GM12873 (cell line): Measurements from ENCODE around the gene FOXK1.

Experiments used
- TF ChIP-seq, protein P1 (sequence below): IDR thresholded peaks from 2 replicates; pipeline ENCODE4 v1.5.1; 2012; ENCODE audit warnings: low read depth, mild to moderate bottlenecking, moderate library complexity, low read length, control low read depth; ENCODE audit not compliant: insufficient read depth; ENCODE audit errors: missing control alignments

The FOXK1 gene

DNA sequence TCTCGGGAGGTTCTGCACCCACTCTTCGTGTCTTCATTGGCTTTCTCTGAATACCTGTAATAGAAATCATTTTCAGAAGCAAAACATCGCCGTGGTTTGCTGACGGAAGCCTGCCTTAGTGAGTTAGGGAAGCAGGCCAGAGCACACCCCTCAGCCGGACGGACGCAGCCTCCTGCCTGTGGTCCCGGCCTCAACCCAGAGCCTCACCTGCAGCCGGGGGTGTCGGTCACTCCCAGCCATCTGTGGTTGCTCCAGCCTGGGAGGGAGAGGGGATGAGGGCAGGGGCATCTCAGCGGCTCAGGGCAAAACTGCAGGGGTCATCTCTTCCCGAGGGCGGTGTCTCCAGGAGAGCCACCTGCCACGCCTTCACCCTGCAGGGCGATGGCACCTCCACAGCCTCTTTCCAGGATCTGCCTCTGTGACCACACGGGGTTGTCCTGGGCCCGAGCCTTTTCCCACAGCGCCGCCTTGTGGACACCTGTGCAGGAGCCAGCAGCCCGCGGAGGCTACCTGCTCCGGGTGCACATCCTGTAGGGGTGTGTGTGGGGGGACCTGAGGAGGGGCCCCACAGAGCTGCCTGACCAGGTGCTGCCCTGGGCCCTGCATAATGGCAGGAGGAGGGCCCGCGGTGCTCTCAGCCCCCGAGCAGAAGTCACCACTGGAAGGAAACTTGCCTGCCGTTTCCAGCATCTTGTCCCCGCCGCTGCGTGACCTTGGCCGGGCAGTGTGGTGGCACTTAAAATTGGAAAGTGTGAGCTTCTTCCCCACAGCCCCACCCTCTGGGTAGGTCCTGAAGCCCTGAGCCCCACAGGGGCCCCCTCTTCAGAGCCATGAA, 71.7 kb downstream of the FOXK1 start:
- TF ChIP-seq, protein P1, sequence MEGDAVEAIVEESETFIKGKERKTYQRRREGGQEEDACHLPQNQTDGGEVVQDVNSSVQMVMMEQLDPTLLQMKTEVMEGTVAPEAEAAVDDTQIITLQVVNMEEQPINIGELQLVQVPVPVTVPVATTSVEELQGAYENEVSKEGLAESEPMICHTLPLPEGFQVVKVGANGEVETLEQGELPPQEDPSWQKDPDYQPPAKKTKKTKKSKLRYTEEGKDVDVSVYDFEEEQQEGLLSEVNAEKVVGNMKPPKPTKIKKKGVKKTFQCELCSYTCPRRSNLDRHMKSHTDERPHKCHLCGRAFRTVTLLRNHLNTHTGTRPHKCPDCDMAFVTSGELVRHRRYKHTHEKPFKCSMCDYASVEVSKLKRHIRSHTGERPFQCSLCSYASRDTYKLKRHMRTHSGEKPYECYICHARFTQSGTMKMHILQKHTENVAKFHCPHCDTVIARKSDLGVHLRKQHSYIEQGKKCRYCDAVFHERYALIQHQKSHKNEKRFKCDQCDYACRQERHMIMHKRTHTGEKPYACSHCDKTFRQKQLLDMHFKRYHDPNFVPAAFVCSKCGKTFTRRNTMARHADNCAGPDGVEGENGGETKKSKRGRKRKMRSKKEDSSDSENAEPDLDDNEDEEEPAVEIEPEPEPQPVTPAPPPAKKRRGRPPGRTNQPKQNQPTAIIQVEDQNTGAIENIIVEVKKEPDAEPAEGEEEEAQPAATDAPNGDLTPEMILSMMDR = peak; percentile 94

DNA sequence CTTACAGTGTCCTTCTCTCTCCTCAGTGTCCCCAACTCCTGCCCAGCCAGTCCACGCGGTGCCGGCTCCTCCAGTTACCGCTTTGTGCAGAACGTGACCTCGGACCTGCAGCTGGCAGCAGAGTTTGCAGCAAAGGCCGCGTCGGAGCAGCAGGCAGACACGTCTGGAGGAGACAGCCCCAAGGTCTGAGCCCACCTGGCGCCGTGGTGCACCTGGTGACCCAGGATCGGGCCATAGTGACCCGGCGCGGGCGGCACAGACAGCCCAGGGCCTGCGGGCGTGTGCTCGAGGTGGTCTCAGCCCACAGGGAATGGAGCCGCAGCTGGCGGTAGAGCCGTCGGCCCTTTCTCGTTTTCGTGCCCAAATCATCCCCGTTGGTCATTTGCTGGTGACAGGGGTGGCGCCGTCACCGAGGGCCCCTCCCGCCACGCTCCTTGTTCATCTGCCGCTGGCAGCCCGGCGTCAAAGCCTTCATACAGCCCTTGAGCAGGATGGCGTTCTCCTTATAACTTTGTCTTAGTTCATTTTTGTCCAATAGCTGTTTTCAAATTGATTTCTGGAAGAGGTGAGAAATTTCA, 72.4 kb downstream of the FOXK1 start:
- TF ChIP-seq, protein P1 = no peak

DNA sequence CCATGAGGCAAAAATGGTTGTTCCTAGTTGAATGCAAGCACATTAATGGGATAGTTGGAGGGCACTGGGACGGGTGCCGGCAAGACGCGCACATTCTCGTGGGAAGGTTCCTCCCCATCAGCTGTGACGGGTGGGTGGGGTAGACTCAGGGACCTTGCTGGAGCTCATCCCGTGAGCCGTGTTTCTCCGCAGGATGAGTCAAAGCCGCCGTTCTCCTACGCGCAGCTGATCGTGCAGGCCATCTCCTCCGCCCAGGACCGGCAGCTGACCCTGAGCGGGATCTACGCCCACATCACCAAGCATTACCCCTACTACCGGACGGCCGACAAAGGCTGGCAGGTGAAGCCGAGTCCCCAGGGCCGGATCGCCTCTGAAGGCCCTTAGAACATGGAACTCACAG, 73.0 kb downstream of the FOXK1 start:
- TF ChIP-seq, protein P1 = no peak

DNA sequence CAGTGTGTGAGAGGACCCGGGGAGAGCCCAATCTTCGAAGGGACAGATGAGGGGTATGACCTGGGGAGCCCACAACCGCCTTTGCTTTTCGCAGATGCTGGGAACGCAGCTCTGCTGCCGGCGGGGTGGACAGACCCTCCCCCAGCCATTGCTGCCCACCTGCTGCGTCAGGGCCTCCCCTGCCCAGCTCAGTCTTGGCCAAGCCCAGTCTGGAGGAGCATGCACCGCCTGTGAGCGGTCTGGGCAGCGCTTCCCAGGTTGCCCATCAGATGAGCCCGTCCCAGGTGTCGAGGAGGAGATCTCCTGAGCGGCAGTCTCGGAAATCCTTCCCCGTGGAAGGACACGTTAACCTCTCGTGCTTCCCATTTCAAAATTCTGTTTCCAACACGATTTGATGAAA, 76.0 kb downstream of the FOXK1 start:
- TF ChIP-seq, protein P1 = no peak

- TF ChIP-seq, protein P1 = no peak
Measured at GRCh38 chr7:4758791-4759190, 76.7 kb downstream of the FOXK1 start.

- TF ChIP-seq, protein P1 = no peak
Measured at GRCh38 chr7:4759211-4759610, 77.1 kb downstream of the FOXK1 start.

DNA sequence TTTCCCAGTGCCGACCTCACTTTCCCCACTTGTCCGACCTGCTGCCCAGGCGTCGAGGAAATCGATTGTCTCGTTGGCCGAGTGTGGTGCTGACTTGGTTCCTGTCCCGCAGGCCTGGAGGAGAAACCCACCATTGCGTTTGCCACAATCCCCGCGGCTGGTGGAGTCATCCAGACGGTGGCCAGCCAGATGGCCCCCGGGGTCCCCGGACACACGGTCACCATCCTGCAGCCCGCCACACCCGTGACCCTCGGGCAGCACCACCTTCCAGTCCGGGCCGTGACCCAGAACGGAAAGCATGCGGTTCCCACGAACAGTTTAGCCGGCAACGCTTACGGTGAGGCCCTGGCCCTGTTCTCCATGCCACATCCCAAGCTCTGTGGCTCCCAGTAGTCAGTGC, 78.9 kb downstream of the FOXK1 start:
- TF ChIP-seq, protein P1 = no peak
